Measurements from ENCODE around the gene ENDOU. TPM values are rescaled to one million over a fixed set of nuclear protein-coding genes. Genes with fewer than 3 reads are reported as not detected.
A peak's percentile ranks its signal among the peaks of the same experiment; 100 is the strongest.

The ENDOU gene
- total RNA-seq, 1 experiment from 2014 or later = 0.39 TPM

DNA sequence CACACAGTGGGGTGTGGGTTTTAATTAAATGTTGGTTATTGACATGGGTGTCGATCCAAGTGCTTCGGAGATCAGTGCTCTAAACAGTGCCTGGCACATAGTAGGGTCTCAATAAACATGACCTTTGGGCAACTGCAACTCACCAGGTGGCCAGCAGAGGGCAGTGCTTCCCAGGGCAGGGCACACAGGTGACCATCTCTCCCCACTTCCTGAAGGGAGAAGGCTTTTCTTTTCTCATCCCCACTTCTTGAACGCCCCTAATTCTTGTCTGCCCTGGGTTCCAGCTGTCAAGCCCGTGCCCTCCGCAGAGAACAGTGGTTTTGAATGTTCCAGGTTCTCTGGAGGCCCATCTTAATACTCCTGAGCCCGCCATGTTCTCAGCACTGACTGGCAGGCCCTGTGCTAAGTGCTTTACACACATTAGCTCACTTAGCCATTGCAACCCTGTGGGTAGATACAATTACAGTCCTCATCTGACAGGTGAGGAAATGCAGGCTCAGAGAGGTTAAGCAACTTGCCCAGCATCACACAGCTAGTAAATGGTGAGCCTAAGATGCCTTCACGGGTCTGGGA, 17.0 kb upstream of the ENDOU start:
- Histone ChIP-seq H3K9me3 (ENCODE audit: insufficient read depth, low read depth) (no peaks in the 10 kb centered on the region), H3K79me2 (ENCODE audit: low read depth) (no peaks in the 10 kb centered on the region), H3K4me3 (no peak overlapping the region), H3K4me2 (no peak overlapping the region), H3K9me2 (ENCODE audit: insufficient read depth) (no peaks in the 10 kb centered on the region), H4K20me1 (ENCODE audit: insufficient read depth) (no peaks in the 10 kb centered on the region), H2AFZ (no peak overlapping the region), H3K27ac (no peak overlapping the region), H3K36me3 (ENCODE audit: low read depth) (no peaks in the 10 kb centered on the region), H3F3A (ENCODE audit: insufficient read depth, low read depth) (peaks cover 5% of the 10 kb centered on the region), H3K27me3 (ENCODE audit: insufficient read depth, low read depth) (no peaks in the 10 kb centered on the region), H3K4me1 (replicated peaks; ENCODE audit: insufficient read depth) (peaks cover 8% of the 10 kb centered on the region)
- intact Hi-C loops (cut with micrococcal nuclease; ENCODE audit: unreplicated experiment) = loop anchor here (1.0 kb wide), 1 partner anchor 25 kb away; no protein-coding TSS in a partner anchor
- peak in 1 of 2 experiments; percentile 66 for DNase-seq
- ChIA-PET CTCF (interaction anchor here (0.9 to 5.4 kb wide), 17 partner anchors 10 to 437 kb away, joined by 3 to 31 read pairs (median 5); partner anchors contain the start of genes ENDOU and RAPGEF3), POLR2A (ENCODE audit: unreplicated experiment) (interaction anchor here (0.7 kb wide), 1 partner anchor 42 kb away, joined by 5 read pairs; no protein-coding TSS in a partner anchor)
- no TSS peak for BruUV-seq (replicated peaks)
- no peak for TF ChIP-seq EZH2 (IDR thresholded peaks at IDR 0.05; ENCODE audit: low read depth)
- TF ChIP-seq, protein P1, sequence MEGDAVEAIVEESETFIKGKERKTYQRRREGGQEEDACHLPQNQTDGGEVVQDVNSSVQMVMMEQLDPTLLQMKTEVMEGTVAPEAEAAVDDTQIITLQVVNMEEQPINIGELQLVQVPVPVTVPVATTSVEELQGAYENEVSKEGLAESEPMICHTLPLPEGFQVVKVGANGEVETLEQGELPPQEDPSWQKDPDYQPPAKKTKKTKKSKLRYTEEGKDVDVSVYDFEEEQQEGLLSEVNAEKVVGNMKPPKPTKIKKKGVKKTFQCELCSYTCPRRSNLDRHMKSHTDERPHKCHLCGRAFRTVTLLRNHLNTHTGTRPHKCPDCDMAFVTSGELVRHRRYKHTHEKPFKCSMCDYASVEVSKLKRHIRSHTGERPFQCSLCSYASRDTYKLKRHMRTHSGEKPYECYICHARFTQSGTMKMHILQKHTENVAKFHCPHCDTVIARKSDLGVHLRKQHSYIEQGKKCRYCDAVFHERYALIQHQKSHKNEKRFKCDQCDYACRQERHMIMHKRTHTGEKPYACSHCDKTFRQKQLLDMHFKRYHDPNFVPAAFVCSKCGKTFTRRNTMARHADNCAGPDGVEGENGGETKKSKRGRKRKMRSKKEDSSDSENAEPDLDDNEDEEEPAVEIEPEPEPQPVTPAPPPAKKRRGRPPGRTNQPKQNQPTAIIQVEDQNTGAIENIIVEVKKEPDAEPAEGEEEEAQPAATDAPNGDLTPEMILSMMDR (conservative IDR thresholded peaks at IDR 0.05) = peak; percentile 100

DNA sequence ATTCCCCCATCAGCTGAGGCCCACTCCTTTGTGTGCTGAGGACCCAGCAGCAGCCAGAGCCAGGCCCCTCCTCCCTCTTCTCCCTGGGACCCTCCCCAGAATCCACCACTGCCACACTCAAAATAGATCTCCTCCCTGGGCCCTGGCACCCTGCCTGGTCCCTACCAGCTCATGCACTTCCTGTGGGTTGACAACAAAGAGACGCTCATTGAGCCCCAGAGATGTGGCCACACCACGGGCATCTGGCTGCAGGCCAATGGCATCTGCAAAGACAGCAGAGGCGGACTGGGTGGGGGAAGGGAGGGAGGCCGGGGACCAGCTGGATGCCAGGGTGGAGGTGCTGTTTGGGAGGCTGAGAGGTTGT, 16.0 kb upstream of the ENDOU start:
- POLR2A ChIA-PET (ENCODE audit: unreplicated experiment) = no interaction called here
- DNase-seq = peak in 1 of 2 experiments; percentile 73
- Histone ChIP-seq H3K4me2 (no peak overlapping the region), H3K9me2 (ENCODE audit: insufficient read depth) (no peaks in the 10 kb centered on the region), H2AFZ (no peak overlapping the region), H3K27me3 (ENCODE audit: insufficient read depth, low read depth) (no peaks in the 10 kb centered on the region), H3F3A (ENCODE audit: insufficient read depth, low read depth) (peaks cover 5% of the 10 kb centered on the region), H3K4me1 (replicated peaks; ENCODE audit: insufficient read depth) (peaks cover 8% of the 10 kb centered on the region), H3K9me3 (ENCODE audit: insufficient read depth, low read depth) (no peaks in the 10 kb centered on the region), H3K27ac (no peak overlapping the region), H3K4me3 (no peak overlapping the region), H3K36me3 (ENCODE audit: low read depth) (no peaks in the 10 kb centered on the region), H4K20me1 (ENCODE audit: insufficient read depth) (no peaks in the 10 kb centered on the region), H3K79me2 (ENCODE audit: low read depth) (no peaks in the 10 kb centered on the region)
- CTCF ChIA-PET = interaction anchor here (0.5 to 5.4 kb wide), 14 partner anchors 11 to 786 kb away, joined by 3 to 31 read pairs (median 7); no protein-coding TSS in a partner anchor
- TF ChIP-seq, protein P1 (conservative IDR thresholded peaks at IDR 0.05) = no peak
- no peak for TF ChIP-seq EZH2 (IDR thresholded peaks at IDR 0.05; ENCODE audit: low read depth)
- intact Hi-C loops (cut with micrococcal nuclease; ENCODE audit: unreplicated experiment) = no loop called here
- no TSS peak for BruUV-seq (replicated peaks)

DNA sequence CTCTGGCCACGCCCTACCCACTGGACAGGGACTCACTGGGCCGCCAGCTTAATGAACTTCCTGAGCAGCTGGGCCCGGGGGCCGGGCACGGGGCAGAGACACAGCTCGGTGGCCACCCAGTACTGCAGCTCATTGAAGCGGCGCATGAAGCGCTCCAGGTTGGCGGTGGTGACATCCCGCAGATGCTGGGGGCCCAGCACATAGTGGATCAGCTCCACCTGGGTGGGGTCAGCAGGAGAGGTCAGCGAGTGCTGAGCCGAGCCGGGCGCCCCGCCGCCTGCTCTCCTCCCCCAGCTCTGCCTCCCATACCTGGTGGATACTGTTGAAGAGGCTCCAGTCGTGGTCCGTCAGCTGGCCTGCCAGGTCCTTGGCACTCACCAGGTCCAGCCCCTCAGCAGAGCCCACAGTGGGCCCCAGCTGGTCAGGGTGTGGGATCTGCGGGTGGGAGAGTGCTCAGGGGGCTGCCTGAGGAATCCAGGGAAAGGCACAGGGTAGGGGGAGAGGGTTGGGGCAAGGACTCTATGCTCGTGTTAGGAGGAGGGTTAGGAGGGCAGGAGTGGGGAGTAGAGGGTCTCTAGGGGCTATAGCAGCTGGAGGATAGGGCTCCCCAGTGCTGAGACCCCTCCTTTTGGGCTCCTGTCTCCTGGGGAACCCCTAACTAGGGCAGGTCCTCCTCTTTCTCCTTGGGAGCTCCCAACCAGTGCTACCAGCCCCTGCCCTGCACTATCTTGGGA, 15.5 kb upstream of the ENDOU start:
- no peaks in the 10 kb centered on the region for H4K20me1 ChIP-seq (ENCODE audit: insufficient read depth)
- no peak for DNase-seq
- H3K4me3 ChIP-seq = no peak overlapping the region
- no peaks in the 10 kb centered on the region for H3K79me2 ChIP-seq (ENCODE audit: low read depth)
- H3K27me3 ChIP-seq (ENCODE audit: insufficient read depth, low read depth) = no peaks in the 10 kb centered on the region
- H3K9me3 ChIP-seq (ENCODE audit: insufficient read depth, low read depth) = no peaks in the 10 kb centered on the region
- ChIA-PET POLR2A (ENCODE audit: unreplicated experiment) (no interaction called here), CTCF (interaction anchor here (0.6 to 5.4 kb wide), 9 partner anchors 24 to 785 kb away, joined by 3 to 31 read pairs (median 9); no protein-coding TSS in a partner anchor)
- H3K4me2 ChIP-seq = no peak overlapping the region
- H3K9me2 ChIP-seq (ENCODE audit: insufficient read depth) = no peaks in the 10 kb centered on the region
- BruUV-seq (replicated peaks) = no TSS peak
- intact Hi-C loops (cut with micrococcal nuclease; ENCODE audit: unreplicated experiment) = no loop called here
- no peak overlapping the region for H3K27ac ChIP-seq
- no peak for TF ChIP-seq EZH2 (IDR thresholded peaks at IDR 0.05; ENCODE audit: low read depth)
- TF ChIP-seq, protein P1 (conservative IDR thresholded peaks at IDR 0.05) = no peak
- H3K36me3 ChIP-seq (ENCODE audit: low read depth) = no peaks in the 10 kb centered on the region
- H3K4me1 ChIP-seq (replicated peaks; ENCODE audit: insufficient read depth) = peaks cover 8% of the 10 kb centered on the region
- no peak overlapping the region for H2AFZ ChIP-seq
- H3F3A ChIP-seq (ENCODE audit: insufficient read depth, low read depth) = peaks cover 5% of the 10 kb centered on the region

All from PC-9 (cell line).